GM21619 (cell line): ENCODE measurements around the gene HDAC4.

ENCODE experiments used
- ATAC-seq: cut with Tn5 transposase; IDR thresholded peaks from one replicate; pipeline ENCODE4 v1.9.1; 2021; ENCODE audit not compliant: unreplicated experiment

Gene HDAC4

DNA sequence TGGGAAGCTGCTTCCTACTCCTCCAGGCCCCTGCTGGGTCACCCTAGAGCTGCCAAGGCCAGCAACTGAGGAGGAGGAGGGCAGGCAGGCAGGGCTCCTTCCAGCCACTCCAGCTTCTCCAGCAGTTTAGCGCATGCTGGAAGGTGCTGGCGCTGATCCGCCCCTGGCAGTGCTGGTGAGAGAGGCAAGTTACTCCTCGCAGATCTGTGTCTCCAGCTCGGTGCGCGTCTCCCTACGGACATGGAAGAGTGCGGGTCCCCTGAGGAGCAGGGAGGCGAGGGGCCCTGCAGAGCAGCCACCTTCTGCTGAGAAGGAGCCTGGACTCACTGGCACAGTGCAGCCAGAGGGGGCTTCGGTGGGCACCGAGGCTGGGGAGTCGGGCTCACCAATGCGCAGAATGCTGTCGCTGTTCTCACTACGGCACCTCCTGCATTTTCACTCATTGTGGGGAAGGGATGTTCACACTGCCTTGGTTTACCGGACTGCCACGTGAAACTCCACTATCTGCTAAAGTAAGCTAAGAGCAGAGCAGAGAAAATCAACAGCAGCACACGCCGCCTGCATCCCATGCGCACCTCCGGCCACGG, 206.0 kb downstream of the HDAC4 start:
- ATAC-seq: no peak

GRCh38 chr2:239193925-239194677, 206.7 kb downstream of the HDAC4 start:
- ATAC-seq: no peak

GRCh38 chr2:239193401-239193811, 207.4 kb downstream of the HDAC4 start:
- no peak for ATAC-seq

GRCh38 chr2:239192975-239193374, 207.8 kb downstream of the HDAC4 start:
- no peak for ATAC-seq

GRCh38 chr2:239192456-239192855, 208.4 kb downstream of the HDAC4 start:
- ATAC-seq: no peak

- no peak for ATAC-seq
These were observed 209.6 kb downstream of the HDAC4 start for GRCh38 chr2:239190921-239191885.

DNA sequence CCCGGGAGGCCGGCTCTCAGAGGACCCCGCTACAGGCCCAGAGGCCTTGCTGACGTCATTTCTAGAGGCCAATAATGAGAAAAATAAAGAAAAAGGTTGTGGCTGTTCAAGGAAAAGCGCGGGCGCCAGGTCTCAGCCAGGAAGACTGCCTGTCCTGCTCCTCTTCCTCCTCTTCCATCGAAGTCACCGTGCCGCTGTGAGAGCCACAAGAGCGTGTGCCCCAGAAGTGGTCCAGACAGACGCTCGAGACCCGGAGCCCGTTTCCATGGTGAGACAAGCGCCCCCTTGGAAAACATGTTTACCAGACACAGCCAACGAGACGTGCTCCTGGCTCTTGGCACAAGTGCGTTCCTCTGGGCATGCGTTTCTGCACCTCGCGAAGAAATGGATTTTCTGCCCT, 210.5 kb downstream of the HDAC4 start:
- ATAC-seq: no peak

- ATAC-seq: no peak
These were observed 211.1 kb downstream of the HDAC4 start for GRCh38 chr2:239189711-239190131.

- ATAC-seq: no peak
These were observed 212.3 kb downstream of the HDAC4 start for GRCh38 chr2:239188536-239188935.

DNA sequence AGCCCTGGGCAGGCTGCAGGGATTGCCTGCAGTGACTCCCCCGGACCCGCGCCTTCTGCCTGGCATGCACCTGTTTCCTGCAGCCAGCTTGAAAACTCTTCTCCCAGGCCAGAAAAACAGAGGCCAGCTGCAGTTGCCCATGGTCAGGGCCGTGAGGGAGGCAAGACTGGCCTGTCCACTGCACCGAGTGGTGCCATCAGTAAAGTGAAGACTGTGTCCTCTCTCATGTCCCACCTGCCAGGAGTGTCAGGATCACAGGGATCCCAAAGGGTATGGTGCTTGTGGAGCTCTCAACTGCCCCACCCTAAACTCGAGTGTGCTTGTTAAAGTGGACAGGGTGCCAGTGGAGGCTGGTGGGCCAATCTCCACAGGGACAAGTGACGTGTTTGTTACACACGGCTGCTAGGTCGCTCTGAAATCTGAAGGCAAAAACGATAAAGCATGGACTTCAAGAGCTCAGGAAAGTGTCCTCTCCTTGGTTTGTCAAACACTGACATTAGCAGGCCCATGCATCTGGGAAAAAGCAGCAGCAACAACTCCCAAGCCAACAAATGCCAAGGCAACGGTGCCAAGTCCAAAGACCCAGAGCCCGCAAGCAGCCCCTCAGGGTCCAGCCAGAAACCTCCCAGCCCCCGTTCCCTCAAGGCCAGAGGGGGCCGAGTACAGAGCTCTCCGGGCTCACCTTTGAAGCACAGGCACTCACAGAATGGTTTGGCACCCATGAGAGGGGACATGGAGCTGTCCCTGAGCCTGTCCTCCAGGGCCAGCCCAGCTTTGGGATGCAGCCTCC, 213.2 kb downstream of the HDAC4 start:
- no peak for ATAC-seq

DNA sequence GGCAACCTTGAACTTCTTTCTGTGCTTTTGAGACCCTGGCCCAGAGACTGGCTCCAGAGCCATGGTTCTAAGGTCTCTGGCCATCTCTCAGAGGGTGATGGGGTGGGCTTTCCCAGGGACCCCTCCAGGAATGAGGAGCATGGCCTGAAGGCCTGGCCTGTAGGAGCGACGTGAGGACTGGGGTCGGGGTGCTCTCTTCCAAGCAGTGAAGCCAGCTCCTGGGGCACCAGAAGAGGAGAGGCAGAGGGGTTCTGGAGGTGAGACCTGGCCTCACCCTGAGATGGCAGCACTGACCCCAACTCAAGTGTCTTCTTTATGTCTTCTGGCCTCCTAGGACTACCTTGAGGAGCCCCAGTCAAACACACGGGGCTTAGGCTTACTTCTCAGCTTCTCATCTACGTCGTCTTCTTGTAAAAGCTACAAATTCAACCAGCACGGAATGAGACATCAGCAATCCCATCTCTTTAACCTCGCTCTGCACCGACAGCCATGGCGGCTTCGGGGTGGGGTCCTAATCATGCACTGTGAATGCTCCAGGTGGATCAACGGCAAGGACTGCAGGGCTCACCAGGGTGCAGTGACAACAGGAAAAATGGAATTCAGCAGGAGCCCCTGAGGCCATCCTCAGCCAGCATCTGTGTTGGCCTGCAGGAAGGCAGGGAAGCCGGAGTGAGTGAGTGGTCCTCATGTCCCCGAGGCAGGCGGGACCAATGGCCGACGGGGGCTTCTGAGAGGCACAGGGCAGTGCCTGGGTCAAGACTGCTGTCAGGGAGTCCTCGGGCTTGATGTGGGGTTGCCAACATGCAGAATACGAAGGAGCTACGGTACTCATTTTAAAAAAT, 214.1 kb downstream of the HDAC4 start:
- ATAC-seq: no peak

DNA sequence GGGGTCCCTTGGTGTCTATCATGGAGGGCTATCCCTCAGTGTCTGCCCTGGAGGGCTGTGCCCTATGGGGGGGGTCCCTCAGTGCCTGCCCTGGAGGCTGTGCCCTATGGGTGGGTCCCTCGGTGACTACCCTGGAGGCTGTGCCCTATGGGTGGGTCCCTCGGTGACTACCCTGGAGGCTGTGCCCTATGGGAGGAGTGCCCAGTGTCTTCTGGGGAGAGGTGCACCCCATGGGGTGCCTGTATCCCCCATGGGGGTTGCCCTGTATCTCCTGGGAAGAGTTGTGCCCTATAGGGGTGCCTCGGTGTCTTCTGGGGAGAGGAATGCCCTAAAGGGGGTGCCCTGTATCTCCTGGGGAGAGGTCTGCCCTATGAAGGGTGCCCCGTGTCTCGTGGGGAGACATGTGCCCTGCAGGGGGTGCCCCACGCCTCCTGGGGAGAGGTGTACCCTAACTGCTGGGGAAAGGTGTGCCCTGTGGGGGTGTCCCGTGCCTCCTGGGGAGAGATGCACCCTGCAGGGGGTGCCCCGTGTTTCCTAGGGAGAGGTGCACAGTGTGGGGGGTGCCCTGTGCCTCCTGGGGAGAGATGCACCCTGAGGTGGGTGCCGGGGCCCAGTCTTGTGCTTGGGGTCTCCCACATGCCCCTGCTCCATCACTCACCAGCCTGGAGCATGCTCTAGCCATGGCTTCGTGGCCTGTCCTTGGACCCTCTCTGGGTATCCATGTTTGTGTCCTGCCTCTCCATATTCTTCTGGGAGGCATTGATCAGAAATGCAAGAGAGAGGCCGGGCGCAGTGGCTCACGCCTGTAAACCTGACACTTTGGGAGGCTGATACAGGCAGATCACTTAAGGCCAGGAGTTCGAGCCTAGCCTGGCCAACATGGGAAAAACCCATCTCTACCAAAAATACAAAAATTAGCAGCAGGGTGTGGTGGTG, 215.6 kb downstream of the HDAC4 start:
- no peak for ATAC-seq

DNA sequence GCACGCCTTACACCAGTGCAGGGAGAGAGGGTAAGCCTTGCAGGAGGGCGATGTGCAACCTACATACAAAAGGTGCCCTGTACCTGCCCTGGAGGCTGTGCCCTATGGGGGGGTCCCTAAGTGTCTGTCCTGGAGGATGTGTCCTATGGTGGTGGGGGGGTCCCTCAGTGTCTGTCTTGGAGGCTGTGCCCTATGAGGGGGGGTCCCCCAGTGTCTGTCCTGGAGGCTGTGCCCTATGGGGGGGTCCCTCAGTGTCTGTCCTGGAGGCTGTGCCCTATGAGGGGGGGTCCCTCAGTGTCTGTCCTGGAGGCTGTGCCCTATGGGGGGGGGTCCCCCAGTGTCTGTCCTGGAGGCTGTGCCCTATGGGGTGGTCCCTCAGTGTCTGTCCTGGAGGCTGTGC, 216.6 kb downstream of the HDAC4 start:
- no peak for ATAC-seq

- no peak for ATAC-seq
These were observed 217.6 kb downstream of the HDAC4 start for GRCh38 chr2:239182981-239183791.

DNA sequence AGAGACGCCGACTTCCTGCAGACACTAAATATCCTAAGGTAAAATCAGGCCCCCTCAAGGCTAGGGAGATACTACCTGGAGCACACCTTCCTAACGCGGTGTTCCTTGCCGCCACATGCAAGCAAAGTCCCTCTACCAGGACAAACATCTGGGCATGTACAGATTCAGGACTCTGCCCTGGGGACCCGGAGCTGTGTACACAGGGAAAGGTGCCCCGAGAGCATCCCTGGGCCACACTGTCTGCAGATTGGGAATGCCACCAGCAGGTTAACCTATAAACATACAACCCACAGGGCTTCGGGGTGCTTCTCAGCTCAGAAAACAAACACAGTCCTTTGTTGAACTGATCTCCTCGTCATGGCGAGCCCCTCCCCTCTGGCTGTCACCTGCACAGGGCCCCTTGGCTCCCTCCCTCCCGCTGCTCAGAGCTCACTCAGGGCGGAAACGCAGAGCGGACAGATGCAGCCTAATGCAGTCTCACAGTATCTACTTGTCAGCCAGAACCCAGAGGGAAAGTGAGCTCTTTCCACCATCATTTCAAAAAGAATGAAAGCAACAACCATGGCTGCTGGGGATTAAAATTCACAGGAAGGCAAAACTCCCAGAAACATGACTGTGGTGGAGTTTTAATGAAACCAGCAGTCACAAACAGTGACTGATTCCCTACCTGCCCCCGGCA, 218.8 kb downstream of the HDAC4 start:
- ATAC-seq: no peak

GRCh38 chr2:239181074-239181902, 219.5 kb downstream of the HDAC4 start:
- ATAC-seq: no peak
